ENCODE data around the gene S100A14. TPM values are rescaled to one million over a fixed set of nuclear protein-coding genes. Genes with fewer than 3 reads are reported as not detected.

The S100A14 gene
- total and polyA plus RNA-seq, 2 of the 13 experiments (the other 11 are each of a cell fraction or from before 2014, with no cell fraction given): 1.4 to 7.7 TPM

GRCh38 chr1:153608742-153609584 lies 7.2 kb downstream of the S100A14 start (continued):
- TF ChIP-seq, protein P1, sequence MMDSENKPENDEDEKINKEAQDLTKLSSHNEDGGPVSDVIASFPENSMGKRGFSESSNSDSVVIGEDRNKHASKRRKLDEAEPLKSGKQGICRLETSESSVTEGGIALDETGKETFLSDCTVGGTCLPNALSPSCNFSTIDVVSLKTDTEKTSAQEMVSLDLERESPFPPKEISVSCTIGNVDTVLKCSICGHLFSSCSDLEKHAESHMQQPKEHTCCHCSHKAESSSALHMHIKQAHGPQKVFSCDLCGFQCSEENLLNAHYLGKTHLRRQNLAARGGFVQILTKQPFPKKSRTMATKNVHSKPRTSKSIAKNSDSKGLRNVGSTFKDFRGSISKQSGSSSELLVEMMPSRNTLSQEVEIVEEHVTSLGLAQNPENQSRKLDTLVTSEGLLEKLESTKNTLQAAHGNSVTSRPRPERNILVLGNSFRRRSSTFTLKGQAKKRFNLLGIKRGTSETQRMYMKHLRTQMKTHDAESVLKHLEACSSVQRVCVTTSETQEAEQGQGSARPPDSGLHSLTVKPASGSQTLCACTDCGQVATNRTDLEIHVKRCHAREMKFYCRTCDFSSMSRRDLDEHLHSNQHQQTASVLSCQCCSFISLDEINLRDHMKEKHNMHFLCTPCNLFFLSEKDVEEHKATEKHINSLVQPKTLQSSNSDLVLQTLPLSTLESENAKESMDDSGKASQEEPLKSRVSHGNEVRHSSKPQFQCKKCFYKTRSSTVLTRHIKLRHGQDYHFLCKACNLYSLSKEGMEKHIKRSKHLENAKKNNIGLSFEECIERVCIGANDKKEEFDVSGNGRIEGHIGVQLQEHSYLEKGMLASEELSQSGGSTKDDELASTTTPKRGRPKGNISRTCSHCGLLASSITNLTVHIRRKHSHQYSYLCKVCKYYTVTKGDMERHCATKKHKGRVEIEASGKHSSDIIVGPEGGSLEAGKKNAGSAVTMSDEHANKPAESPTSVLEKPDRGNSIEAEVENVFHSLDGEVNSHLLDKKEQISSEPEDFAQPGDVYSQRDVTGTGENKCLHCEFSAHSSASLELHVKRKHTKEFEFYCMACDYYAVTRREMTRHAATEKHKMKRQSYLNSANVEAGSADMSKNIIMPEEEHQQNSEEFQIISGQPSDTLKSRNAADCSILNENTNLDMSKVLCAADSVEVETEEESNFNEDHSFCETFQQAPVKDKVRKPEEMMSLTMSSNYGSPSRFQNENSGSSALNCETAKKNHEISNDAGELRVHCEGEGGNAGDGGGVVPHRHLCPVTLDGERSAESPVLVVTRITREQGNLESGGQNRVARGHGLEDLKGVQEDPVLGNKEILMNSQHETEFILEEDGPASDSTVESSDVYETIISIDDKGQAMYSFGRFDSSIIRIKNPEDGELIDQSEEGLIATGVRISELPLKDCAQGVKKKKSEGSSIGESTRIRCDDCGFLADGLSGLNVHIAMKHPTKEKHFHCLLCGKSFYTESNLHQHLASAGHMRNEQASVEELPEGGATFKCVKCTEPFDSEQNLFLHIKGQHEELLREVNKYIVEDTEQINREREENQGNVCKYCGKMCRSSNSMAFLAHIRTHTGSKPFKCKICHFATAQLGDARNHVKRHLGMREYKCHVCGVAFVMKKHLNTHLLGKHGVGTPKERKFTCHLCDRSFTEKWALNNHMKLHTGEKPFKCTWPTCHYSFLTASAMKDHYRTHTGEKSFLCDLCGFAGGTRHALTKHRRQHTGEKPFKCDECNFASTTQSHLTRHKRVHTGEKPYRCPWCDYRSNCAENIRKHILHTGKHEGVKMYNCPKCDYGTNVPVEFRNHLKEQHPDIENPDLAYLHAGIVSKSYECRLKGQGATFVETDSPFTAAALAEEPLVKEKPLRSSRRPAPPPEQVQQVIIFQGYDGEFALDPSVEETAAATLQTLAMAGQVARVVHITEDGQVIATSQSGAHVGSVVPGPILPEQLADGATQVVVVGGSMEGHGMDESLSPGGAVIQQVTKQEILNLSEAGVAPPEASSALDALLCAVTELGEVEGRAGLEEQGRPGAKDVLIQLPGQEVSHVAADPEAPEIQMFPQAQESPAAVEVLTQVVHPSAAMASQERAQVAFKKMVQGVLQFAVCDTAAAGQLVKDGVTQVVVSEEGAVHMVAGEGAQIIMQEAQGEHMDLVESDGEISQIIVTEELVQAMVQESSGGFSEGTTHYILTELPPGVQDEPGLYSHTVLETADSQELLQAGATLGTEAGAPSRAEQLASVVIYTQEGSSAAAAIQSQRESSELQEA (CRISPR knock-in tag; IDR thresholded peaks at IDR 0.05; ENCODE audit: not compliant biosample characterization): no peak
- TF ChIP-seq DMTF1 (CRISPR knock-in tag; IDR thresholded peaks at IDR 0.05) (0 out of 2 replicates have a peak, but pooled peaks have one; percentile 53), WIZ (CRISPR knock-in tag; IDR thresholded peaks at IDR 0.05) (no peak), ZNF891 (CRISPR knock-in tag; IDR thresholded peaks at IDR 0.05) (peak; percentile 79), FOSL1 (CRISPR knock-in tag; IDR thresholded peaks at IDR 0.05; ENCODE audit: borderline replicate concordance) (no peak; the same call in 1 of the 2 replicates), RFX5 (IDR thresholded peaks at IDR 0.05; ENCODE audit: low read depth, low read length) (no peak), RFX1 (IDR thresholded peaks at IDR 0.05) (peak; percentile 7; the same call in 1 of the 2 replicates), SNAPC2 (CRISPR knock-in tag; IDR thresholded peaks at IDR 0.05) (peak; percentile 78; the same call in 1 of the 2 replicates), PITX1 (CRISPR knock-in tag; IDR thresholded peaks at IDR 0.05) (peak; percentile 62), ZNF501 (CRISPR knock-in tag; IDR thresholded peaks at IDR 0.05) (peak; percentile 86; the same call in 1 of the 2 replicates), SMARCE1 (IDR thresholded peaks at IDR 0.05; ENCODE audit: borderline replicate concordance) (no peak)
- TF ChIP-seq, protein P2, sequence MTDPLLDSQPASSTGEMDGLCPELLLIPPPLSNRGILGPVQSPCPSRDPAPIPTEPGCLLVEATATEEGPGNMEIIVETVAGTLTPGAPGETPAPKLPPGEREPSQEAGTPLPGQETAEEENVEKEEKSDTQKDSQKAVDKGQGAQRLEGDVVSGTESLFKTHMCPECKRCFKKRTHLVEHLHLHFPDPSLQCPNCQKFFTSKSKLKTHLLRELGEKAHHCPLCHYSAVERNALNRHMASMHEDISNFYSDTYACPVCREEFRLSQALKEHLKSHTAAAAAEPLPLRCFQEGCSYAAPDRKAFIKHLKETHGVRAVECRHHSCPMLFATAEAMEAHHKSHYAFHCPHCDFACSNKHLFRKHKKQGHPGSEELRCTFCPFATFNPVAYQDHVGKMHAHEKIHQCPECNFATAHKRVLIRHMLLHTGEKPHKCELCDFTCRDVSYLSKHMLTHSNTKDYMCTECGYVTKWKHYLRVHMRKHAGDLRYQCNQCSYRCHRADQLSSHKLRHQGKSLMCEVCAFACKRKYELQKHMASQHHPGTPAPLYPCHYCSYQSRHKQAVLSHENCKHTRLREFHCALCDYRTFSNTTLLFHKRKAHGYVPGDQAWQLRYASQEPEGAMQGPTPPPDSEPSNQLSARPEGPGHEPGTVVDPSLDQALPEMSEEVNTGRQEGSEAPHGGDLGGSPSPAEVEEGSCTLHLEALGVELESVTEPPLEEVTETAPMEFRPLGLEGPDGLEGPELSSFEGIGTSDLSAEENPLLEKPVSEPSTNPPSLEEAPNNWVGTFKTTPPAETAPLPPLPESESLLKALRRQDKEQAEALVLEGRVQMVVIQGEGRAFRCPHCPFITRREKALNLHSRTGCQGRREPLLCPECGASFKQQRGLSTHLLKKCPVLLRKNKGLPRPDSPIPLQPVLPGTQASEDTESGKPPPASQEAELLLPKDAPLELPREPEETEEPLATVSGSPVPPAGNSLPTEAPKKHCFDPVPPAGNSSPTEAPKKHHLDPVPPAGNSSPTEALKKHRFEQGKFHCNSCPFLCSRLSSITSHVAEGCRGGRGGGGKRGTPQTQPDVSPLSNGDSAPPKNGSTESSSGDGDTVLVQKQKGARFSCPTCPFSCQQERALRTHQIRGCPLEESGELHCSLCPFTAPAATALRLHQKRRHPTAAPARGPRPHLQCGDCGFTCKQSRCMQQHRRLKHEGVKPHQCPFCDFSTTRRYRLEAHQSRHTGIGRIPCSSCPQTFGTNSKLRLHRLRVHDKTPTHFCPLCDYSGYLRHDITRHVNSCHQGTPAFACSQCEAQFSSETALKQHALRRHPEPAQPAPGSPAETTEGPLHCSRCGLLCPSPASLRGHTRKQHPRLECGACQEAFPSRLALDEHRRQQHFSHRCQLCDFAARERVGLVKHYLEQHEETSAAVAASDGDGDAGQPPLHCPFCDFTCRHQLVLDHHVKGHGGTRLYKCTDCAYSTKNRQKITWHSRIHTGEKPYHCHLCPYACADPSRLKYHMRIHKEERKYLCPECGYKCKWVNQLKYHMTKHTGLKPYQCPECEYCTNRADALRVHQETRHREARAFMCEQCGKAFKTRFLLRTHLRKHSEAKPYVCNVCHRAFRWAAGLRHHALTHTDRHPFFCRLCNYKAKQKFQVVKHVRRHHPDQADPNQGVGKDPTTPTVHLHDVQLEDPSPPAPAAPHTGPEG (CRISPR knock-in tag; IDR thresholded peaks at IDR 0.05): no peak

All from HepG2 (cell line).